Epithelial cell of proximal tubule (primary cell): ENCODE results near the gene CD46. TPM values are rescaled to one million over a fixed set of nuclear protein-coding genes. Genes with fewer than 3 reads are reported as not detected.

Experiments
- DNase-seq: peaks from one replicate; pipeline ENCODE4 v3.0.0-alpha.2; 2011; ENCODE audit warnings: low read depth
- H3K4me3 ChIP-seq: 2 replicates; pipeline ENCODE4 v1.5.1; 2011; ENCODE audit warnings: low read depth, mild to moderate bottlenecking, low read length
- total RNA-seq: library from RNA; depleted of rRNA; stranded (reverse); fragments of >200 nt; gene quantifications from 2 replicates; pipeline ENCODE4 v1.2.3, GENCODE V29; 2015
- TF ChIP-seq, protein P1 (sequence below): conservative IDR thresholded peaks from 2 replicates; pipeline ENCODE4 v1.5.1; 2012; ENCODE audit warnings: low read depth, mild to moderate bottlenecking, low read length

The CD46 gene
- total RNA-seq, 1 donor from 2014 or later: 146 TPM

DNA sequence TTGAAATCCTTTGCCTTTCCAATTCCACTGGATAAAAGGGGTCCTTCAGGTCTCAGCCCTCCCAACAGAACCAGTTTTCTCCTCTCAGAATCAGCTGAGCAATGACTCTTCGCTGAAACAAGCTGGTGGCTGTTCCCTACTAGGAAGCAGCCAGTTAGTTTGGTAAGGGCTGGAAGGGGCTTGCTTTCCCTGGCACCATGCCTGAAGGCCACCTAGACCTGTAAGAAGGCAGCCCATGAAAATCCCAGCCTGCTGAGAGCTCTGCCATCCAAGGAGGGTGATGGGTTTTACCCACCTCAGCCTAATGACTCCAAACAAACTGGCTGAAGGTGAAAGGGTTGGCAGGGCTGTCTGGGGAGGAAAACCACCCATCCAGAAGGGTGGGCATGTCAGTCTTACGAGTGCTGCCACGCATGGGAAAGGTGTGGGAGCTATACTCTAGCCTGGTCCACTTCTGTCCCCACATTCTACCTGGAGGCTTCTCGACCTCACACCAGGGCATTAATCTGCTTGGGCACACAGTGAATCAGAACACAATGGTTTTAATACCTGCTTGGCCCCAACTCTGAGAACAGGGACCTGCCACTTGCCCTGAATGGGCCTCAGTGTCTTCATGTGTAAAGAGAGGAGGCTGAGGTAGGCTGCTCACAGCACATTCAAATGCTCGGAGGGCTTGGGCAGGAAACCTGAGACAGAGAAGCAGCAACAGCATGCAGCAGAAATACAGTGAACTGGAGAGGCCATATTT is 53.0 kb downstream of the CD46 start:
- H3K4me3 ChIP-seq: no peak overlapping the region
- TF ChIP-seq, protein P1, sequence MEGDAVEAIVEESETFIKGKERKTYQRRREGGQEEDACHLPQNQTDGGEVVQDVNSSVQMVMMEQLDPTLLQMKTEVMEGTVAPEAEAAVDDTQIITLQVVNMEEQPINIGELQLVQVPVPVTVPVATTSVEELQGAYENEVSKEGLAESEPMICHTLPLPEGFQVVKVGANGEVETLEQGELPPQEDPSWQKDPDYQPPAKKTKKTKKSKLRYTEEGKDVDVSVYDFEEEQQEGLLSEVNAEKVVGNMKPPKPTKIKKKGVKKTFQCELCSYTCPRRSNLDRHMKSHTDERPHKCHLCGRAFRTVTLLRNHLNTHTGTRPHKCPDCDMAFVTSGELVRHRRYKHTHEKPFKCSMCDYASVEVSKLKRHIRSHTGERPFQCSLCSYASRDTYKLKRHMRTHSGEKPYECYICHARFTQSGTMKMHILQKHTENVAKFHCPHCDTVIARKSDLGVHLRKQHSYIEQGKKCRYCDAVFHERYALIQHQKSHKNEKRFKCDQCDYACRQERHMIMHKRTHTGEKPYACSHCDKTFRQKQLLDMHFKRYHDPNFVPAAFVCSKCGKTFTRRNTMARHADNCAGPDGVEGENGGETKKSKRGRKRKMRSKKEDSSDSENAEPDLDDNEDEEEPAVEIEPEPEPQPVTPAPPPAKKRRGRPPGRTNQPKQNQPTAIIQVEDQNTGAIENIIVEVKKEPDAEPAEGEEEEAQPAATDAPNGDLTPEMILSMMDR: no peak
- DNase-seq: no peak

DNA sequence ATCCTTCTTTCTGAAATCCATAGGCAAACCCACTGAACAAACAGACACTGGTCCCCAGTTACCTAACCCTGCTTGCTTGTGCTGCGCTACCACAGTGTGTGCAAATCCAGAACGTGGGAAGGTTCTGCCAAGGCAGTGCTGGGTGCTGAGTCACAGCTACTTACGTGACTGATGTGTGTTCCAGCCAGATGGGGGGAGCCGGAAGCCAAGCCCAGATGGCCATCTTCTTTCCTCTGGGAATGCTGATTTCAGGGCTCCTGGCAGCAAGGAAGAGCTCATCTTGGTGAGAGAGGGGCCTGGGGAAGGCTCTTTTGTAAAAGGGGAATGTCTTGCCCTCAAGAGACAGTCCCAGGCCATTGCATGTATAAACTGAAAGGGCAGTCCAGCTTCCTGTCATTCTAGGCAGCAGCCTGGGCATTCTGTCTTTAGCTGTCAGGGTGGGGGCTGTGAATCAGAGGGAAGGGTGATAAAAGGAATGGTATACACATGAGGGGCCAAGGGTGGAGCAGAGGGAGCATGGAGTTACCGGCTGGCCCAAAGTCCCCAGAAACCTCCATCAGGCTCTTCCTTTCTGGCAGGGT is 54.1 kb downstream of the CD46 start:
- TF ChIP-seq, protein P1: no peak
- no peak overlapping the region for H3K4me3 ChIP-seq
- DNase-seq: peak; percentile 67

DNA sequence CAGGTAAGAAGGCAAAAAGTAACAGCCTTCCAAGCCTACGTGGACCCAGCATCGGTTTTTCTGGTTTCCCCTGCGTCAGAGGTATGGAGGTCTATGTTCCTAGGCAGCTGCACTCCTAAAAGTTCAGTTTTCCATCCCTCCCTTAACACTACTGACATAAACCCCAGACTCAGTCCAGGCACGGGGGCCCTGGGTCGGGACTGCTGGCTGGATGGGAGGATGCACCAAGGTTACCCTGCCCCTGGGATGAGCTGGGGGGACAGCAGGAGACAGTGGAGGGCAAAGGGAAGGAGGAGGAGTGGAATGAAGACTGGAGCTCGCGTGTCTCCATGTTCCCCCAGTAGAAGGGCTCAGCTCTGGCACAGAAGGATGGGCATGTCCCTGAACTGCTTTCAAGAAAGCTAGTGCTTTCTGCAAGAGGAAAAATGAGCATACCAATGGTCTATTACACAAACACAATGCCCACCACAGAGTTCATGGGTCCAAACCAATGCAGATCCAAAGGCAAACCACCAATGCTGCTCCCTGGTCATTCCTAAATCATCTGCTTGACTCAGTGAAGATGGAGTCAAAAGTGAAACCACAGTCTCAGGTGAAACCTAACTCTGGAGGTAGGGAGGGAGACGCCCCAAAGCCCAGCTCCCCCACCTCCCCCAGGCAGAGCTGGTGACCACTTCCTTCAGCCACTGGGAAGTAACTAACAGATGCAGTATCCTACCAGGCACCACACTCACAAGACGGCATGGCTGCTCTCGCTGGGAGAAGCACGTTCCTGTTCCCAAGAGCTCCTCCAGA is 54.9 kb downstream of the CD46 start:
- DNase-seq: no peak
- TF ChIP-seq, protein P1: no peak
- H3K4me3 ChIP-seq: no peak overlapping the region

DNA sequence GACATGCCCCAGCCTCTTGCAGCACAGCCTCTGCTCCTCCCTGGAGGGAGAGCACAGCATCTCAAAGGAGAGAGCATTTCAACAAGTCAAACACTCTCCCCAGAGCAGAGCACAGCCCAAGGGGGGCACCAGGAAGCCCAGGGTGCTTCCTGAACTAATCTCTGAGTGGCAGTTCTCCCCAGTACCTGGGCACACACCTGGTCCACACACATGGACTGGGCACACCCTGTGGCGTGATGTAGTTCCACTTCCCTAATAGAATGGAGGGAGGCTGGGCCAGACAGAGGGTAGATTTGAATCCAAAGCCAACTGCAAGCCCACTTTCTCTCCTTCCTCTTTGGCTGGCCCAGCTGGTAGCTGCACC is 55.5 kb downstream of the CD46 start:
- no peak for DNase-seq
- TF ChIP-seq, protein P1: no peak
- no peak overlapping the region for H3K4me3 ChIP-seq

DNA sequence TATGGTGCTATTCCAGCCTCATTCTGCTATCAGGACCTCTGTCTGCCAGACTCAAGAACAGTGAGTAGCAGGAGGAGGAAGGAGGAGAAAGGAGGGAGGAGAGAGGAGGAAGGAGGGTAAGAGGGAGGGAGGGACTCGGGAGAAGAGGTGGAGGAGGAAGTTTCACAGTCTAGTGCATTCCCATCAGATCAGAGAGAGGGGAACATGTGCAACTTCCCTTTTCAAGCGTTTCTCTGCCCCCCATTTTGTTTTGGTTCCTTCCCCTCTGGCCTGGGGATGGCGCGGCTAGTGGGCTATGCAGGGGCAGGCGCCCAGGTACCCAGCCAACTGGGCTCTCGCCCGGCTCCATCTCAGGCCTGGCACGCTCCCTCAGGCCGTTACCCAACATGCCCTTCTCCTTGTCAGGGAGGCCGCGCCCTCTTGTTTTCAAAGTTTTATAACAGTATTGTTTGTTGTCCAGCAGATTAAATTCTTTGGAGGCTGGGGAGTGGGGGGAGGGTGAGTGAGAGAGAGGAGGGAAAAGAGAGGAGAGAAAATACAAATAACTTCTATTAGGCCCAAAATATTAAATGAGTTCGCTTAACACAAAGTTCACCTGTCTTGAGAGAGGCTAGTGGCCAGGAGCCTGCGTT is 56.0 kb downstream of the CD46 start:
- H3K4me3 ChIP-seq: no peak overlapping the region
- DNase-seq: no peak
- TF ChIP-seq, protein P1: no peak

DNA sequence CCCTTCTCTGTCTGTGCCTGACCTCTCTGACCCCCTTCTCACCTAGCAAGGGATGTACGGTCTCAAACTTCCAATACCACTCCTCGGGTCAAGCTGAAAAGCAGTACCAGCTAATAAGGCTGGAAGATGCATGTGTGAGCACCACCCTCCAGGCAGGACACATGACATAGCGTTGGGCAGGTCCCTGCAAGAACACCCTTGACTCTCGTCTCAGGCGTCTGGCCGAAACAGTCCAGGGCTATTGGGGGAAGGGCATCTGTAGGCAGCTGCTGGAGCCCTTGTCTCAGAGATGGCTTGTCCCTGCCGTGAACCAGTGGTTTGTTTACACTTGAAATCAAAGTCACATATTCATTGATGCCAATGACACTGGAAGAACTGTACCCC is 56.5 kb downstream of the CD46 start:
- TF ChIP-seq, protein P1: no peak
- no peak overlapping the region for H3K4me3 ChIP-seq
- no peak for DNase-seq
